Left lung (tissue), 10 donors: ENCODE measurements around the gene ADAMTS15. TPM values are rescaled to one million over a fixed set of nuclear protein-coding genes. Genes with fewer than 3 reads are reported as not detected.

Experiments used
- ATAC-seq: fragments of 200-7000 bp; cut with Tn5 transposase; one replicate; pipeline ENCODE4 v1.9.1; 2020; ENCODE audit warnings: moderate library complexity
- DNase-seq, 4 donors: peaks; one replicate each; pipeline ENCODE4 v3.0.0-alpha.2; 2013 to 2020
- H3K27ac ChIP-seq, 2 donors: fragments of 200-600 bp; sonication (generic) in 1 of 2; one replicate each; pipeline versions ENCODE4 v1.5.0 to v1.8.0; 2020 to 2021
- H3K27me3 ChIP-seq, 2 donors: fragments of 200-600 bp; sonication (generic) in 1 of 2; one replicate each; pipeline versions ENCODE4 v1.5.0 to v1.8.0; 2020 to 2021
- H3K36me3 ChIP-seq, 2 donors: fragments of 200-600 bp; sonication (generic) in 1 of 2; one replicate each; pipeline versions ENCODE4 v1.5.0 to v1.8.0; 2020 to 2021
- H3K4me1 ChIP-seq, 2 donors: fragments of 200-600 bp; one replicate each; pipeline ENCODE4 v1.8.0; 2021
- H3K4me3 ChIP-seq, 2 donors: fragments of 200-600 bp; sonication (generic) in 1 of 2; one replicate each; pipeline versions ENCODE4 v1.5.0 to v1.8.0; 2020 to 2021; ENCODE audit warnings: mild to moderate bottlenecking in 1 of 2
- H3K9me3 ChIP-seq, 2 donors: fragments of 200-600 bp; sonication (generic) in 1 of 2; one replicate each; pipeline versions ENCODE4 v1.5.0 to v1.8.0; 2020 to 2021
- CTCF ChIP-seq, 2 donors: fragments of 200-600 bp; sonication (generic) in 1 of 2; IDR thresholded peaks; one replicate each; pipeline versions ENCODE4 v1.5.0 to v1.8.0; 2021; ENCODE audit warnings: antibody characterized with exemption in 2 of 2
- intact Hi-C, 2 donors: fragments of 100-400 bp; cut with DNase I; formaldehyde crosslinking; loops; one replicate each; pipeline versions ENCODE4 v1.11.2 to v1.14.2; 2022
- polyA plus RNA-seq, 6 donors: library from polyadenylated mRNA; unstranded; fragments of 120-200 nt; gene quantifications; one replicate each; pipeline ENCODE4 v1.2.1, GENCODE V29; 2013; ENCODE audit not compliant: insufficient read length in 6 of 6
- total RNA-seq, 2 donors: library from RNA; stranded (reverse); fragmentation: NEBNext Ultra II Directional; extraction: Animal tissue kit (Norgen Biotek cat#: 25700); gene quantifications; one replicate each; pipeline ENCODE4 v1.2.1, GENCODE V29; 2021
- donor health status: DM: no; HTN: yes; CAD: no.
- donor health status: DM: no; HTN: no; CAD: no.

Gene ADAMTS15
- total and polyA plus RNA-seq, 8 donors, result 11.8 to 49.6 (median 40.0) TPM

- no peaks in the 10 kb centered on the region for H3K36me3 ChIP-seq
- H3K4me1 ChIP-seq, result peaks cover 3 to 14% of the 10 kb centered on the region in 2 donors
- DNase-seq, result no peak
- ATAC-seq, result no peak
- H3K4me3 ChIP-seq, result peak within 1 kb of the TSS; percentile 17 to 37
- TF ChIP-seq CTCF (IDR thresholded peaks at IDR 0.05), result no peak
- intact Hi-C loops, result loop anchor here in 1 of 2 donors (10.0 kb wide), 1 partner anchor 214 kb away; no protein-coding TSS in a partner anchor
- H3K27ac ChIP-seq, result peak within 1 kb of the TSS in 1 of 2 donors; percentile 61
- H3K9me3 ChIP-seq, result no peaks in the 10 kb centered on the region
- H3K27me3 ChIP-seq, result peaks cover 37 to 91% of the 10 kb centered on the region in 2 donors
Observed at GRCh38 chr11:130428316-130429119, 19.9 kb upstream of the ADAMTS15 start, which contains the start of gene ADAMTS8. Gene ADAMTS8, minus strand, starts transcription at chr11:130428609. Its CDS starts 323 bp downstream, at chr11:130428286.

GRCh38 chr11:130429120-130429681, 19.2 kb upstream of the ADAMTS15 start:
- no peak for TF ChIP-seq CTCF (IDR thresholded peaks at IDR 0.05)
- no peak overlapping the region for H3K4me3 ChIP-seq
- no peaks in the 10 kb centered on the region for H3K9me3 ChIP-seq
- H3K36me3 ChIP-seq, result no peaks in the 10 kb centered on the region
- no peak for DNase-seq
- peaks cover 3 to 14% of the 10 kb centered on the region in 2 donors for H3K4me1 ChIP-seq
- peaks cover 37 to 84% of the 10 kb centered on the region in 2 donors for H3K27me3 ChIP-seq
- no peak overlapping the region for H3K27ac ChIP-seq
- no peak for ATAC-seq
- intact Hi-C loops, result loop anchor here in 1 of 2 donors (10.0 kb wide), 1 partner anchor 214 kb away; no protein-coding TSS in a partner anchor

GRCh38 chr11:130429983-130430382, 18.5 kb upstream of the ADAMTS15 start:
- no peak for DNase-seq
- Histone ChIP-seq H3K4me1 (peaks cover 3 to 14% of the 10 kb centered on the region in 2 donors), H3K27me3 (peaks cover 37 to 76% of the 10 kb centered on the region in 2 donors), H3K27ac (no peak overlapping the region), H3K9me3 (no peaks in the 10 kb centered on the region), H3K4me3 (no peak overlapping the region), H3K36me3 (no peaks in the 10 kb centered on the region)
- no peak for ATAC-seq
- TF ChIP-seq CTCF (IDR thresholded peaks at IDR 0.05), result no peak
- intact Hi-C loops, result loop anchor here (10.0 kb wide), 2 partner anchors 215 to 435 kb away; no protein-coding TSS in a partner anchor

GRCh38 chr11:130431331-130431773, 17.1 kb upstream of the ADAMTS15 start:
- intact Hi-C loops, result loop anchor here in 1 of 2 donors (10.0 kb wide), 1 partner anchor 433 kb away; no protein-coding TSS in a partner anchor
- Histone ChIP-seq H3K27ac (no peak overlapping the region), H3K27me3 (peaks cover 32 to 63% of the 10 kb centered on the region in 2 donors), H3K4me1 (peaks cover 3 to 14% of the 10 kb centered on the region in 2 donors), H3K36me3 (no peaks in the 10 kb centered on the region), H3K9me3 (no peaks in the 10 kb centered on the region), H3K4me3 (no peak overlapping the region)
- ATAC-seq (peak; percentile 60), DNase-seq (peak in 2 of 4 donors; percentile 63 to 82)
- peak; percentile 38 to 52 for TF ChIP-seq CTCF (IDR thresholded peaks at IDR 0.05)

GRCh38 chr11:130431801-130432200, 16.6 kb upstream of the ADAMTS15 start:
- ATAC-seq (no peak), DNase-seq (no peak)
- Histone ChIP-seq H3K36me3 (no peaks in the 10 kb centered on the region), H3K4me3 (no peak overlapping the region), H3K27ac (no peak overlapping the region), H3K4me1 (peaks cover 3 to 14% of the 10 kb centered on the region in 2 donors), H3K9me3 (no peaks in the 10 kb centered on the region), H3K27me3 (peaks cover 28 to 58% of the 10 kb centered on the region in 2 donors)
- no peak for TF ChIP-seq CTCF (IDR thresholded peaks at IDR 0.05)
- intact Hi-C loops, result loop anchor here in 1 of 2 donors (10.0 kb wide), 1 partner anchor 433 kb away; no protein-coding TSS in a partner anchor
